ENCODE measurements around the gene POMT2. TPM values are rescaled to one million over a fixed set of nuclear protein-coding genes. Genes with fewer than 3 reads are reported as not detected.
A peak's percentile ranks its signal among the peaks of the same experiment; 100 is the strongest.

Gene POMT2
- total and polyA plus RNA-seq, 2 experiments from 2014 or later = 21.1 to 39.3 TPM

- no peaks in the 10 kb centered on the region for H3K36me3 ChIP-seq (replicated peaks; ENCODE audit: insufficient read depth, low read depth)
- no peaks in the 10 kb centered on the region for H3K9me2 ChIP-seq (replicated peaks; ENCODE audit: insufficient read depth)
- peaks cover 22% of the 10 kb centered on the region for H3K4me1 ChIP-seq (ENCODE audit: insufficient read depth)
- no peak overlapping the region for H2AFZ ChIP-seq
- H3K4me2 ChIP-seq = no peak overlapping the region
- no peaks in the 10 kb centered on the region for H3K27me3 ChIP-seq
- H3K9me3 ChIP-seq (ENCODE audit: low read depth) = no peaks in the 10 kb centered on the region
- H3K79me2 ChIP-seq = no peaks in the 10 kb centered on the region
- 83% methylated on average over 4 of the region's 4 CpGs for WGBS (ENCODE audit: low lambda C conversion rate, missing lambda C conversion rate)
- TF ChIP-seq EZH2 (IDR thresholded peaks at IDR 0.05; ENCODE audit: borderline replicate concordance) (no peak), EZH2phosphoT487 (IDR thresholded peaks at IDR 0.05; ENCODE audit: low read depth, severe bottlenecking, unreplicated experiment) (no peak)
- TF ChIP-seq, protein P1, sequence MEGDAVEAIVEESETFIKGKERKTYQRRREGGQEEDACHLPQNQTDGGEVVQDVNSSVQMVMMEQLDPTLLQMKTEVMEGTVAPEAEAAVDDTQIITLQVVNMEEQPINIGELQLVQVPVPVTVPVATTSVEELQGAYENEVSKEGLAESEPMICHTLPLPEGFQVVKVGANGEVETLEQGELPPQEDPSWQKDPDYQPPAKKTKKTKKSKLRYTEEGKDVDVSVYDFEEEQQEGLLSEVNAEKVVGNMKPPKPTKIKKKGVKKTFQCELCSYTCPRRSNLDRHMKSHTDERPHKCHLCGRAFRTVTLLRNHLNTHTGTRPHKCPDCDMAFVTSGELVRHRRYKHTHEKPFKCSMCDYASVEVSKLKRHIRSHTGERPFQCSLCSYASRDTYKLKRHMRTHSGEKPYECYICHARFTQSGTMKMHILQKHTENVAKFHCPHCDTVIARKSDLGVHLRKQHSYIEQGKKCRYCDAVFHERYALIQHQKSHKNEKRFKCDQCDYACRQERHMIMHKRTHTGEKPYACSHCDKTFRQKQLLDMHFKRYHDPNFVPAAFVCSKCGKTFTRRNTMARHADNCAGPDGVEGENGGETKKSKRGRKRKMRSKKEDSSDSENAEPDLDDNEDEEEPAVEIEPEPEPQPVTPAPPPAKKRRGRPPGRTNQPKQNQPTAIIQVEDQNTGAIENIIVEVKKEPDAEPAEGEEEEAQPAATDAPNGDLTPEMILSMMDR (IDR thresholded peaks at IDR 0.05; ENCODE audit: poor library complexity) = no peak
- no peak for DNase-seq (ENCODE audit: low spot score)
- H3K27ac ChIP-seq = no peak overlapping the region
- H4K20me1 ChIP-seq (ENCODE audit: insufficient read depth, poor library complexity, severe bottlenecking) = no peaks in the 10 kb centered on the region
- no peak overlapping the region for H3K4me3 ChIP-seq
Observed at GRCh38 chr14:77299771-77300170, 20.9 kb downstream of the POMT2 start.

GRCh38 chr14:77296906-77297305 lies 23.8 kb downstream of the POMT2 start:
- DNase-seq (ENCODE audit: low spot score) = no peak
- Histone ChIP-seq H4K20me1 (ENCODE audit: insufficient read depth, poor library complexity, severe bottlenecking) (no peaks in the 10 kb centered on the region), H3K27ac (no peak overlapping the region), H3K4me3 (no peak overlapping the region), H3K9me2 (replicated peaks; ENCODE audit: insufficient read depth) (no peaks in the 10 kb centered on the region), H2AFZ (no peak overlapping the region), H3K79me2 (no peaks in the 10 kb centered on the region), H3K27me3 (no peaks in the 10 kb centered on the region), H3K4me2 (no peak overlapping the region), H3K9me3 (ENCODE audit: low read depth) (no peaks in the 10 kb centered on the region), H3K36me3 (replicated peaks; ENCODE audit: insufficient read depth, low read depth) (no peaks in the 10 kb centered on the region), H3K4me1 (ENCODE audit: insufficient read depth) (no peaks in the 10 kb centered on the region)
- 93% methylated on average over 8 of the region's 8 CpGs for WGBS (ENCODE audit: low lambda C conversion rate, missing lambda C conversion rate)
- TF ChIP-seq, protein P1 (IDR thresholded peaks at IDR 0.05; ENCODE audit: poor library complexity) = no peak
- no peak for TF ChIP-seq EZH2 (IDR thresholded peaks at IDR 0.05; ENCODE audit: borderline replicate concordance)
- TF ChIP-seq EZH2phosphoT487 (IDR thresholded peaks at IDR 0.05; ENCODE audit: low read depth, severe bottlenecking, unreplicated experiment) = no peak

GRCh38 chr14:77296155-77296554 lies 24.5 kb downstream of the POMT2 start:
- Histone ChIP-seq H3K4me2 (no peak overlapping the region), H3K27me3 (no peaks in the 10 kb centered on the region), H3K9me3 (ENCODE audit: low read depth) (no peaks in the 10 kb centered on the region), H3K4me3 (no peak overlapping the region), H3K27ac (no peak overlapping the region), H2AFZ (no peak overlapping the region), H3K4me1 (ENCODE audit: insufficient read depth) (no peaks in the 10 kb centered on the region), H3K9me2 (replicated peaks; ENCODE audit: insufficient read depth) (no peaks in the 10 kb centered on the region), H3K79me2 (no peaks in the 10 kb centered on the region), H4K20me1 (ENCODE audit: insufficient read depth, poor library complexity, severe bottlenecking) (no peaks in the 10 kb centered on the region), H3K36me3 (replicated peaks; ENCODE audit: insufficient read depth, low read depth) (no peaks in the 10 kb centered on the region)
- TF ChIP-seq EZH2 (IDR thresholded peaks at IDR 0.05; ENCODE audit: borderline replicate concordance) (no peak), EZH2phosphoT487 (IDR thresholded peaks at IDR 0.05; ENCODE audit: low read depth, severe bottlenecking, unreplicated experiment) (no peak)
- TF ChIP-seq, protein P1 (IDR thresholded peaks at IDR 0.05; ENCODE audit: poor library complexity) = no peak
- WGBS (ENCODE audit: low lambda C conversion rate, missing lambda C conversion rate) = 78% methylated on average over 13 of the region's 13 CpGs
- DNase-seq (ENCODE audit: low spot score) = no peak

DNA sequence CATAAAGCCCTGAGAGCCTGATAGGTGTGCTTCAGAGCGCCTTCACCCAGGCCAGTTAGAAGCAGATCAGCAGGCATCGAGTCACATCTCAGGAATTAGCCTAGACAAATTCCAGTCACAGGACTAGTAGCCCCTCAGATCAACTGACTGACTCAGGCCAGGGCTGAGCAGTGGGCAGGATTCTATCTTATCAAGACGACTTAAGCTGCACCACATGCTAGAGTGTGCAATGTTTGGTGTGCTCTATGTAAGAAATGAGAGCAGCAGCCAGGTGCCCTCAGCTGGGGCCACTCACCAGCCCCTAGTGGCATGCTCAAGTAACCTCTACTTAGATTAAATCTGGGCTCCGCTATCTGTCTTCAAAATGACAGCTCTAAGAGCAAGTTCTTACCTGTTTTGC lies 30.0 kb downstream of the POMT2 start:
- no peak for TF ChIP-seq EZH2 (IDR thresholded peaks at IDR 0.05; ENCODE audit: borderline replicate concordance)
- TF ChIP-seq, protein P1 (IDR thresholded peaks at IDR 0.05; ENCODE audit: poor library complexity) = no peak
- TF ChIP-seq EZH2phosphoT487 (IDR thresholded peaks at IDR 0.05; ENCODE audit: low read depth, severe bottlenecking, unreplicated experiment) = no peak
- no peak overlapping the region for H2AFZ ChIP-seq
- no peaks in the 10 kb centered on the region for H3K27me3 ChIP-seq
- no peak overlapping the region for H3K4me3 ChIP-seq
- DNase-seq (ENCODE audit: low spot score) = peak; percentile 35
- no peaks in the 10 kb centered on the region for H3K4me1 ChIP-seq (ENCODE audit: insufficient read depth)
- no peaks in the 10 kb centered on the region for H3K9me3 ChIP-seq (ENCODE audit: low read depth)
- H3K79me2 ChIP-seq = no peaks in the 10 kb centered on the region
- no peaks in the 10 kb centered on the region for H3K9me2 ChIP-seq (replicated peaks; ENCODE audit: insufficient read depth)
- no peak overlapping the region for H3K27ac ChIP-seq
- no peaks in the 10 kb centered on the region for H3K36me3 ChIP-seq (replicated peaks; ENCODE audit: insufficient read depth, low read depth)
- WGBS (ENCODE audit: low lambda C conversion rate, missing lambda C conversion rate) = 71% methylated on average over 4 of the region's 4 CpGs
- no peaks in the 10 kb centered on the region for H4K20me1 ChIP-seq (ENCODE audit: insufficient read depth, poor library complexity, severe bottlenecking)
- no peak overlapping the region for H3K4me2 ChIP-seq
